ENCODE measurements around the gene PRR22. TPM values are rescaled to one million over a fixed set of nuclear protein-coding genes. Genes with fewer than 3 reads are reported as not detected.
"Not testable (repeated sequence)": the region's sequence is repeated elsewhere in the genome, so short reads cannot be mapped to it uniquely, and the experiment has no call there.

PRR22 gene
- total and polyA plus RNA-seq, 2 donors (not counting 1 experiment from before 2014, with no cell fraction given): 3.4 to 5.6 TPM

GRCh38 chr19:5738423-5738822, 46.1 kb downstream of the PRR22 start:
- no peak overlapping the region for H2AFZ ChIP-seq (ENCODE audit: insufficient read depth, low read depth, low read length, poor library complexity, severe bottlenecking)
- DNase-seq: no peak
- 89% methylated on average over 6 of the region's 8 CpGs for WGBS (ENCODE audit: insufficient coverage)
- POLR2A ChIA-PET: no interaction called here
- CTCF ChIA-PET: no interaction called here
- H3K4me3 ChIP-seq (ENCODE audit: control extremely low read depth in 1 of 5, extremely low read depth in 1 of 5, insufficient read depth in 1 of 5, low read depth in 2 of 5, low read length in 4 of 5): no peak overlapping the region
- H3K9ac ChIP-seq (ENCODE audit: low read length): no peak overlapping the region
- H3K36me3 ChIP-seq (replicated peaks in 1 of 2; ENCODE audit: control extremely low read depth in 1 of 2, control insufficient read depth in 1 of 2, extremely low read depth in 1 of 2, insufficient read depth in 2 of 2, low read length in 1 of 2): no peaks in the 10 kb centered on the region
- H3K27ac Mint-ChIP-seq: no peak overlapping the region
- H3K4me1 Mint-ChIP-seq: no peaks in the 10 kb centered on the region
- H3K4me2 ChIP-seq (replicated peaks; ENCODE audit: low read depth, low read length, poor library complexity, severe bottlenecking): no peak overlapping the region
- no peaks in the 10 kb centered on the region for H3K4me1 ChIP-seq (ENCODE audit: control insufficient read depth in 2 of 2, insufficient read depth in 2 of 2, low read length in 2 of 2)
- H3K79me2 ChIP-seq (ENCODE audit: control insufficient read depth, insufficient read depth, low read length): no peaks in the 10 kb centered on the region
- no peaks in the 10 kb centered on the region for H4K20me1 ChIP-seq (ENCODE audit: control insufficient read depth, insufficient read depth, low read length, poor library complexity, severe bottlenecking)
- ATAC-seq (ENCODE audit: low read depth): no peak
- H3K27me3 Mint-ChIP-seq: peaks cover 7% of the 10 kb centered on the region
- intact Hi-C loops (cut with micrococcal nuclease): no loop called here
- H3K9me3 ChIP-seq (ENCODE audit: control extremely low read depth in 1 of 3, control insufficient read depth in 2 of 3, insufficient read depth in 1 of 3, low read length in 2 of 3): peaks cover 0 to 8% (median 4%) of the 10 kb centered on the region in 3 donors
- no peak overlapping the region for H3K27ac ChIP-seq (ENCODE audit: low read length in 2 of 2)
- H3K9me3 Mint-ChIP-seq (ENCODE audit: insufficient read depth): no peaks in the 10 kb centered on the region
- no peak for TF ChIP-seq CTCF (IDR thresholded peaks at IDR 0.05)
- TF ChIP-seq EZH2 (IDR thresholded peaks at IDR 0.05; ENCODE audit: borderline replicate concordance, insufficient read depth, low read depth, low read length, poor library complexity, severe bottlenecking): no peak
- H3K4me3 Mint-ChIP-seq: no peak overlapping the region
- H3K27me3 ChIP-seq (replicated peaks in 1 of 4; ENCODE audit: control extremely low read depth in 1 of 4, control insufficient read depth in 3 of 4, insufficient read depth in 4 of 4, low read length in 3 of 4): no peaks in the 10 kb centered on the region

GRCh38 chr19:5733172-5733571, 51.4 kb downstream of the PRR22 start:
- ATAC-seq (ENCODE audit: low read depth); H3K27ac Mint-ChIP-seq; H3K4me3 Mint-ChIP-seq; DNase-seq; H3K9me3 Mint-ChIP-seq (ENCODE audit: insufficient read depth); H3K27ac ChIP-seq (ENCODE audit: low read length in 2 of 2); intact Hi-C loops (cut with micrococcal nuclease); H3K27me3 ChIP-seq (replicated peaks in 1 of 4; ENCODE audit: control extremely low read depth in 1 of 4, control insufficient read depth in 3 of 4, insufficient read depth in 4 of 4, low read length in 3 of 4); H3K27me3 Mint-ChIP-seq; H3K4me1 ChIP-seq (ENCODE audit: control insufficient read depth in 2 of 2, insufficient read depth in 2 of 2, low read length in 2 of 2); CTCF ChIA-PET; H3K4me2 ChIP-seq (replicated peaks; ENCODE audit: low read depth, low read length, poor library complexity, severe bottlenecking); H3K36me3 ChIP-seq (replicated peaks in 1 of 2; ENCODE audit: control extremely low read depth in 1 of 2, control insufficient read depth in 1 of 2, extremely low read depth in 1 of 2, insufficient read depth in 2 of 2, low read length in 1 of 2); H3K9ac ChIP-seq (ENCODE audit: low read length); H2AFZ ChIP-seq (ENCODE audit: insufficient read depth, low read depth, low read length, poor library complexity, severe bottlenecking); H3K9me3 ChIP-seq (ENCODE audit: control extremely low read depth in 1 of 3, control insufficient read depth in 2 of 3, insufficient read depth in 1 of 3, low read length in 2 of 3); H3K4me3 ChIP-seq (ENCODE audit: control extremely low read depth in 1 of 5, extremely low read depth in 1 of 5, insufficient read depth in 1 of 5, low read depth in 2 of 5, low read length in 4 of 5); H4K20me1 ChIP-seq (ENCODE audit: control insufficient read depth, insufficient read depth, low read length, poor library complexity, severe bottlenecking); H3K4me1 Mint-ChIP-seq; H3K79me2 ChIP-seq (ENCODE audit: control insufficient read depth, insufficient read depth, low read length): not testable (repeated sequence)
- WGBS (ENCODE audit: insufficient coverage): 100% methylated on average over 2 of the region's 2 CpGs
- POLR2A ChIA-PET: interaction anchor here (0.6 kb wide), 1 partner anchor 758 kb away, joined by 9 read pairs; no protein-coding TSS in a partner anchor

Other genes starting within 250 kb of the PRR22 start
- 0.42 and 1.00 TPM in 2 replicates for gene TINCR, start 216.8 kb downstream of the PRR22 start, total RNA-seq
- gene TINCR, start 216.8 kb downstream of the PRR22 start, polyA plus RNA-seq: 0.37 and 0.54 TPM in 2 replicates
- gene SAFB2, start 162.0 kb downstream of the PRR22 start, total RNA-seq: 242 and 257 TPM in 2 replicates
- 76.5 and 91.1 TPM in 2 replicates for gene SAFB2, start 162.0 kb downstream of the PRR22 start, polyA plus RNA-seq
- gene SAFB, start 161.7 kb downstream of the PRR22 start, total RNA-seq: 221 and 237 TPM in 2 replicates
- gene SAFB, start 161.7 kb downstream of the PRR22 start, polyA plus RNA-seq: 91.0 and 127 TPM in 2 replicates
- gene MICOS13, start 104.2 kb downstream of the PRR22 start, total RNA-seq: 30.8 and 34.5 TPM in 2 replicates
- gene MICOS13, start 104.2 kb downstream of the PRR22 start, polyA plus RNA-seq: 29.8 and 41.9 TPM in 2 replicates
- gene HSD11B1L, start 103.7 kb downstream of the PRR22 start, total RNA-seq: 1.4 and 1.8 TPM in 2 replicates
- 4.5 and 4.6 TPM in 2 replicates for gene HSD11B1L, start 103.7 kb downstream of the PRR22 start, polyA plus RNA-seq
- 895 and 983 TPM in 2 replicates for gene RPL36, start 94.5 kb downstream of the PRR22 start, total RNA-seq
- gene RPL36, start 94.5 kb downstream of the PRR22 start, polyA plus RNA-seq: 551 and 899 TPM in 2 replicates
- 67.2 and 70.3 TPM in 2 replicates for gene LONP1, start 64.6 kb downstream of the PRR22 start, total RNA-seq
- gene LONP1, start 64.6 kb downstream of the PRR22 start, polyA plus RNA-seq: 60.1 and 65.6 TPM in 2 replicates
- gene CATSPERD, start 64.1 kb downstream of the PRR22 start, total RNA-seq: not detected in 2 replicates
- gene CATSPERD, start 64.1 kb downstream of the PRR22 start, polyA plus RNA-seq: not detected in 2 replicates
- 79.0 and 84.6 TPM in 2 replicates for gene DUS3L, start 6.4 kb upstream of the PRR22 start, total RNA-seq
- gene DUS3L, start 6.4 kb upstream of the PRR22 start, polyA plus RNA-seq: 118 and 202 TPM in 2 replicates
- 0.36 TPM in 1 of 2 replicates, not detected in the other for gene NRTN, start 20.3 kb upstream of the PRR22 start, total RNA-seq
- gene NRTN, start 20.3 kb upstream of the PRR22 start, polyA plus RNA-seq: 0.27 and 2.2 TPM in 2 replicates
- not detected in 2 replicates for gene FUT6, start 55.0 kb upstream of the PRR22 start, total RNA-seq
- gene FUT6, start 55.0 kb upstream of the PRR22 start, polyA plus RNA-seq: 0.03 TPM in 1 of 2 replicates, not detected in the other
- not detected in 2 replicates for gene FUT3, start 66.7 kb upstream of the PRR22 start, total RNA-seq
- gene FUT3, start 66.7 kb upstream of the PRR22 start, polyA plus RNA-seq: not detected in 2 replicates
- 0.27 TPM in 1 of 2 replicates, not detected in the other for gene FUT5, start 85.8 kb upstream of the PRR22 start, total RNA-seq
- 0.56 TPM in 1 of 2 replicates, not detected in the other for gene FUT5, start 85.8 kb upstream of the PRR22 start, polyA plus RNA-seq
- gene NDUFA11, start 119.0 kb upstream of the PRR22 start, total RNA-seq: 107 and 115 TPM in 2 replicates
- gene NDUFA11, start 119.0 kb upstream of the PRR22 start, polyA plus RNA-seq: 114 and 276 TPM in 2 replicates
- gene VMAC, start 120.1 kb upstream of the PRR22 start, total RNA-seq: 27.1 and 27.8 TPM in 2 replicates
- gene VMAC, start 120.1 kb upstream of the PRR22 start, polyA plus RNA-seq: 27.2 and 27.7 TPM in 2 replicates
- gene CAPS, start 129.5 kb upstream of the PRR22 start, total RNA-seq: 40.0 and 46.5 TPM in 2 replicates
- gene CAPS, start 129.5 kb upstream of the PRR22 start, polyA plus RNA-seq: 58.4 and 65.7 TPM in 2 replicates
- gene RANBP3, start 193.4 kb upstream of the PRR22 start, total RNA-seq: 90.0 and 91.7 TPM in 2 replicates
- gene RANBP3, start 193.4 kb upstream of the PRR22 start, polyA plus RNA-seq: 74.5 and 86.7 TPM in 2 replicates